HCT116 (cell line): ENCODE results near the gene TIGD3. TPM values are rescaled to one million over a fixed set of nuclear protein-coding genes. Genes with fewer than 3 reads are reported as not detected.

Experiments used
- ATAC-seq: fragments of 200-7000 bp; cut with Tn5 transposase; 2 replicates; pipeline ENCODE4 v1.9.1; 2020; ENCODE audit warnings: mild to moderate bottlenecking, moderate library complexity
- BruUV-seq: library from RNA; stranded (reverse); fragments of 400-500 nt; replicated peaks from 2 replicates; lab custom pipeline; 2021; lab: Mats Ljungman, UMichigan
- CTCF ChIA-PET: fragments of 300-600 bp; sonication (Branson Sonifier 250); formaldehyde crosslinking; loops from one replicate; lab custom pipeline; 2021; ENCODE audit warnings: antibody characterized with exemption; lab: Charles Lee
- POLR2A ChIA-PET: fragments of 300-600, 350-600 bp; sonication (Branson Sonifier 250); formaldehyde crosslinking; loops from one replicate; lab custom pipeline; 2021; ENCODE audit warnings: antibody characterized with exemption; lab: Charles Lee
- RAD21 ChIA-PET, 2 experiments: fragments of 300-600 bp; sonication (Branson Sonifier 250); formaldehyde crosslinking; loops; one replicate each; lab custom pipeline; 2023; ENCODE audit warnings: low total read pairs in 2 of 2; ENCODE audit not compliant: uncharacterized antibody in 2 of 2, unreplicated experiment in 2 of 2, low non-redundant PET in 1 of 2; lab: Charles Lee
- DNase-seq: peaks from one replicate; pipeline ENCODE4 v3.0.0-alpha.2; 2010; ENCODE audit warnings: low read depth, low spot score
- H2AFZ ChIP-seq: fragments of 200-600 bp; shearing (Covaris generic), sonication (generic); 2 replicates; pipeline ENCODE4 v1.6.1; 2017; ENCODE audit warnings: low read depth, mixed run types, mixed read lengths, antibody characterized with exemption, low read length; ENCODE audit not compliant: poor library complexity, severe bottlenecking
- H3K27ac ChIP-seq: 2 replicates; pipeline ENCODE4 v1.5.1; 2012; ENCODE audit warnings: low read depth, low read length
- H3K27me3 ChIP-seq: fragments of 200-600 bp; sonication (generic); 2 replicates; pipeline ENCODE4 v1.6.1; 2016; ENCODE audit warnings: mixed run types, low read length, mixed read lengths; ENCODE audit not compliant: insufficient read depth
- H3K36me3 ChIP-seq, 2 experiments: fragments of 200-500 bp in 1 of 2; fragments of 200-600 bp in 1 of 2; sonication (Bioruptor generic) in 1 of 2; sonication (generic) in 1 of 2; 2 replicates each; pipeline versions ENCODE4 v1.5.1 to v1.6.1; 2014 to 2016; ENCODE audit warnings: low read length in 2 of 2, inconsistent platforms in 1 of 2, mixed read lengths in 1 of 2, mixed run types in 1 of 2; ENCODE audit not compliant: insufficient read depth in 2 of 2, control insufficient read depth in 1 of 2
- H3K4me1 ChIP-seq, 2 experiments: fragments of 200-600 bp in 1 of 2; sonication (generic) in 1 of 2; 2 replicates each; pipeline versions ENCODE4 v1.5.1 to v1.6.1; 2012 to 2017; ENCODE audit warnings: low read length in 2 of 2, inconsistent platforms in 1 of 2, mild to moderate bottlenecking in 1 of 2, mixed read lengths in 1 of 2, mixed run types in 1 of 2, moderate library complexity in 1 of 2; ENCODE audit not compliant: insufficient read depth in 2 of 2, control insufficient read depth in 1 of 2
- H3K4me2 ChIP-seq: fragments of 200-600 bp; sonication (generic); 2 replicates; pipeline ENCODE4 v1.6.1; 2017; ENCODE audit warnings: mixed run types, low read length, mixed read lengths
- H3K4me3 ChIP-seq, 2 experiments: fragments of 200-600 bp in 1 of 2; sonication (generic) in 1 of 2; replicated peaks in 1 of 2; 2 replicates each; pipeline ENCODE4 v1.5.1; 2011 to 2016; ENCODE audit warnings: low read length in 2 of 2, control low read depth in 1 of 2, low read depth in 1 of 2, mild to moderate bottlenecking in 1 of 2, mixed read lengths in 1 of 2, mixed run types in 1 of 2
- H3K79me2 ChIP-seq: fragments of 200-600 bp; sonication (generic); 2 replicates; pipeline ENCODE4 v1.6.1; 2017; ENCODE audit warnings: mild to moderate bottlenecking, mixed run types, low read length, moderate library complexity, mixed read lengths; ENCODE audit not compliant: insufficient read depth
- H3K9ac ChIP-seq: fragments of 200-600 bp; sonication (generic); 2 replicates; pipeline ENCODE4 v1.6.1; 2016; ENCODE audit warnings: low read length, mixed read lengths
- H3K9me2 ChIP-seq: fragments of 200-600 bp; sonication (generic), shearing (Covaris generic); 2 replicates; pipeline ENCODE4 v1.6.1; 2017; ENCODE audit warnings: mixed run types, mild to moderate bottlenecking, moderate library complexity; ENCODE audit not compliant: insufficient read depth
- H3K9me3 ChIP-seq, 2 experiments: fragments of 200-500 bp in 1 of 2; fragments of 200-600 bp in 1 of 2; sonication (Bioruptor generic) in 1 of 2; sonication (generic) in 1 of 2; 2 replicates each; pipeline ENCODE4 v1.6.1; 2014 to 2017; ENCODE audit warnings: low read length in 2 of 2, mixed read lengths in 2 of 2, inconsistent platforms in 1 of 2, low read depth in 1 of 2, mild to moderate bottlenecking in 1 of 2, mixed run types in 1 of 2, moderate library complexity in 1 of 2; ENCODE audit not compliant: control insufficient read depth in 1 of 2, insufficient read depth in 1 of 2
- H4K20me1 ChIP-seq: fragments of 200-600 bp; sonication (generic), shearing (Covaris generic); 2 replicates; pipeline ENCODE4 v1.6.1; 2017; ENCODE audit warnings: mixed run types, mild to moderate bottlenecking, moderate library complexity; ENCODE audit not compliant: insufficient read depth
- EZH2phosphoT487 ChIP-seq: fragments of 200-600 bp; IDR thresholded peaks from 2 replicates; pipeline ENCODE4 v1.6.1; 2018; ENCODE audit warnings: antibody characterized with exemption, borderline replicate concordance
- JUND ChIP-seq: IDR thresholded peaks from 2 replicates; pipeline ENCODE4 v1.6.1; 2012
- SIN3A ChIP-seq: IDR thresholded peaks from 2 replicates; pipeline ENCODE4 v1.6.1; 2012; ENCODE audit warnings: low read depth
- SP1 ChIP-seq: IDR thresholded peaks from 2 replicates; pipeline ENCODE4 v1.6.1; 2012; ENCODE audit warnings: low read depth
- ZBTB33 ChIP-seq: IDR thresholded peaks from 2 replicates; pipeline ENCODE4 v1.6.1; 2011; ENCODE audit warnings: mild to moderate bottlenecking, low read length, moderate library complexity; ENCODE audit not compliant: insufficient replicate concordance; ENCODE audit errors: extremely low read depth
- ZNF274 ChIP-seq: fragments of 200-500 bp; sonication (Bioruptor generic); IDR thresholded peaks from 2 replicates; pipeline ENCODE4 v1.6.1; 2014; ENCODE audit warnings: mild to moderate bottlenecking, low read depth, low read length, inconsistent platforms
- intact Hi-C: fragments of 100-400 bp; cut with micrococcal nuclease; formaldehyde crosslinking; loops from 2 replicates; pipeline ENCODE4 v1.10.0; 2022
- total RNA-seq: library from RNA; stranded (reverse); gene quantifications from one replicate; pipeline ENCODE4 v1.2.1, GENCODE V29; 2021; ENCODE audit not compliant: unreplicated experiment
- TF ChIP-seq, protein P1 (sequence below): IDR thresholded peaks from 2 replicates; pipeline ENCODE4 v1.6.1; 2012; ENCODE audit warnings: low read depth

Gene TIGD3
- total RNA-seq, 1 experiment from 2014 or later, result 2.4 TPM

DNA sequence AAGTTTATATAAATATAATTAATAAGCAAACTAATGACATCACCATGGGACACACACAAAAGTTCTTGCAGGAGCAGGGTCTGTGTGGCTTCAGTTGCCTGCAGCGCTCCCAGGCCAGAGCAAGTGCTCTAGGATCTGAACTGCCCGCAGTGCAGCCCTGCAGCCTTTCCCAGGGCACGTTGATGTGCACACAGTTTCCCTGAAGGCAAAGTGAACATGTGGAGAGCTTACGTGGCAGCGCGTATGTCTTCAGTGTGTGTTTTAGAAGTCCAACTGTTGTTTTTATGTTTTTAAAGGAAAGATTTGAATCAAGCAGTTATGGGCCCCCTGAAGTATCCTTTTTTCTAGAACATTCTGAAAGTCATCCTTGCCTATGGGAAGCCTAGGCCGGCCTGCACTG is 1.2 kb upstream of the TIGD3 start:
- H4K20me1 ChIP-seq, result no peaks in the 10 kb centered on the region
- no peak for TF ChIP-seq EZH2phosphoT487
- TF ChIP-seq, protein P1, sequence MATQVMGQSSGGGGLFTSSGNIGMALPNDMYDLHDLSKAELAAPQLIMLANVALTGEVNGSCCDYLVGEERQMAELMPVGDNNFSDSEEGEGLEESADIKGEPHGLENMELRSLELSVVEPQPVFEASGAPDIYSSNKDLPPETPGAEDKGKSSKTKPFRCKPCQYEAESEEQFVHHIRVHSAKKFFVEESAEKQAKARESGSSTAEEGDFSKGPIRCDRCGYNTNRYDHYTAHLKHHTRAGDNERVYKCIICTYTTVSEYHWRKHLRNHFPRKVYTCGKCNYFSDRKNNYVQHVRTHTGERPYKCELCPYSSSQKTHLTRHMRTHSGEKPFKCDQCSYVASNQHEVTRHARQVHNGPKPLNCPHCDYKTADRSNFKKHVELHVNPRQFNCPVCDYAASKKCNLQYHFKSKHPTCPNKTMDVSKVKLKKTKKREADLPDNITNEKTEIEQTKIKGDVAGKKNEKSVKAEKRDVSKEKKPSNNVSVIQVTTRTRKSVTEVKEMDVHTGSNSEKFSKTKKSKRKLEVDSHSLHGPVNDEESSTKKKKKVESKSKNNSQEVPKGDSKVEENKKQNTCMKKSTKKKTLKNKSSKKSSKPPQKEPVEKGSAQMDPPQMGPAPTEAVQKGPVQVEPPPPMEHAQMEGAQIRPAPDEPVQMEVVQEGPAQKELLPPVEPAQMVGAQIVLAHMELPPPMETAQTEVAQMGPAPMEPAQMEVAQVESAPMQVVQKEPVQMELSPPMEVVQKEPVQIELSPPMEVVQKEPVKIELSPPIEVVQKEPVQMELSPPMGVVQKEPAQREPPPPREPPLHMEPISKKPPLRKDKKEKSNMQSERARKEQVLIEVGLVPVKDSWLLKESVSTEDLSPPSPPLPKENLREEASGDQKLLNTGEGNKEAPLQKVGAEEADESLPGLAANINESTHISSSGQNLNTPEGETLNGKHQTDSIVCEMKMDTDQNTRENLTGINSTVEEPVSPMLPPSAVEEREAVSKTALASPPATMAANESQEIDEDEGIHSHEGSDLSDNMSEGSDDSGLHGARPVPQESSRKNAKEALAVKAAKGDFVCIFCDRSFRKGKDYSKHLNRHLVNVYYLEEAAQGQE, result no peak
- TF ChIP-seq SIN3A, result no peak
- TF ChIP-seq ZNF274, result no peak
- TF ChIP-seq ZBTB33, result no peak
- no peak for TF ChIP-seq SP1
- TF ChIP-seq JUND, result no peak
- intact Hi-C loops, result no loop called here
- no peak overlapping the region for H3K4me3 ChIP-seq
- H3K9me2 ChIP-seq, result no peaks in the 10 kb centered on the region
- RAD21 ChIA-PET, result no interaction called here
- BruUV-seq, result no TSS peak
- POLR2A ChIA-PET, result interaction anchor here (0.6 kb wide), 1 partner anchor 41 kb away, joined by 4 read pairs; no protein-coding TSS in a partner anchor
- CTCF ChIA-PET, result interaction anchor here (1.5 to 5.6 kb wide), 4 partner anchors 20 to 155 kb away, joined by 5 to 49 read pairs (median 11); partner anchors contain the start of gene DPF2
- H3K4me2 ChIP-seq, result no peak overlapping the region
- H3K27ac ChIP-seq, result peak overlapping the region; percentile 43
- H3K9me3 ChIP-seq, result no peaks in the 10 kb centered on the region
- peaks cover 3 to 17% of the 10 kb centered on the region in 2 experiments; a peak in 2 of 4 replicates for H3K4me1 ChIP-seq
- no peak overlapping the region for H2AFZ ChIP-seq
- H3K36me3 ChIP-seq, result peaks cover 21 to 23% of the 10 kb centered on the region in 2 experiments
- ATAC-seq, result no peak
- DNase-seq, result no peak
- H3K79me2 ChIP-seq, result no peaks in the 10 kb centered on the region
- H3K9ac ChIP-seq, result no peak overlapping the region
- H3K27me3 ChIP-seq, result no peaks in the 10 kb centered on the region
